ENCODE results near the gene PNMA8C.
"Not testable (repeated sequence)": the region's sequence is repeated elsewhere in the genome, so short reads cannot be mapped to it uniquely, and the experiment has no call there.

PNMA8C gene

DNA sequence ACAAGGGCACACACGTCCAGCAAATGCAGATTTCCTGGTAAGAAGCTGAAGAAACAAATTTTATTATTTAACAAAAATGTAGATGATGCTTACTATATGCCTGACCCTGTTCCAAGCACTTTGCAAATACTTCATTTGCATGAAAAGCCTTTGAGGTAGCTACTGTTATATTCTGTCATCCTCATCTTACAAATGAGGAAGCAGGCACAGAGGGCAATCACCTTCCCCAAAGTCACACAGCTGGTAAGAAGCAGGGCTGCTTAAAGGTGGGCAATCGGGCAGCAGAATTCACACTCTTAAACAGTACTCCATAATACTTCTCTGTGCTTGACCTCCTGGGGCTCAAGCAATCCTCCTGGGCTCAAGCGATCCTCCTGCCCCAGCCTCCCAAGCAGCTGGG lies 18.3 kb upstream of the PNMA8C start:
- DNase-seq (ENCODE audit: low spot score) = no peak

DNA sequence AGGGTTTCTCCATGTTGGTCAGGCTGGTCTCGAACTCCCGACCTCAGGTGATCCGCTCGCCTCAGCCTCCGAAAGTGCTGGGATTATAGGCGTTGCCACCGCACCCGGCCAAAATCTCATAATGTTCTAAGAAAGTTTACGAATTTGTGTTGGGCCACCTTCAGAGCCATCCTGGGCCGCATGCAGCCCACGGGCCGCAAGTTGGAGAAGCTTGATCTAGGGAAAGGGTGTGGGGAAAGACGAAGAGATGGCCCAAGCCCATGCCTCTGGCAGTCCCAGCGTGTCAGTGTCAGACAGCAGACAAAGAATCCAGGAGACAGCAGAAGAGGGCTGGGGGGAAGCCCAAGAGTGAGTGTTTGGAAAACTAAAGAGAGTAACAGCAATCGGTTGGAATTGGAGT lies 17.3 kb upstream of the PNMA8C start:
- no peak for DNase-seq (ENCODE audit: low spot score)

DNA sequence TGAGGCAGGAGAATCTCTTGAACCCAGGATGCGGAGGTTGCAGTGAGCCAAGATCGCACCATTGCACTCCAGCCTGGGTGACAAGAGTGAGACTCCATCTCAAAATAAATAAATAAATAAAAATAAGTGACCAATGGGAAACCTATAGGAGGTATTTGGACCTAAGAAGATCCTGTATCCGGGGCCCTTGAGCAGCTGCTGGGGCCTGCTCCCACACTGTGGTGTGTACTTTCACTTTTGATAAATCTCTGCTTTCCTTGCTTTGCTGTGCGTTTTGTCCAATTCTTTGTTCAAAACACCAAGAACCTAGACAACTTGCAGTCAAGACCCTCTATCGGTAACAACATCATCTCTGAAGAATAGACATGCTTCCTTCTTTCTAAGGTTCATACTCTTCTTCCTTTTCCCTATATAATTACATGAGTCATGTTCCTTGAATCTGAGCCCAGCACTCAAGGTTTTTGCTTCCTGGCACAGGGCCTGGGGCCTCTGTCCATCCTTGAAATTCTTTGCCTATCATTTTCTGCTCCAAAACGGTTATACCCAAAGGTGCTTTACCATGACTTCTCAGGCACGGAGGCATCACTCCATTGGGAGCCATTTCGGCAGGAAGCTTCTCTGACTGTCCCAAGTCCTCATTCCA lies 14.2 kb upstream of the PNMA8C start:
- DNase-seq (ENCODE audit: low spot score) = no peak

DNA sequence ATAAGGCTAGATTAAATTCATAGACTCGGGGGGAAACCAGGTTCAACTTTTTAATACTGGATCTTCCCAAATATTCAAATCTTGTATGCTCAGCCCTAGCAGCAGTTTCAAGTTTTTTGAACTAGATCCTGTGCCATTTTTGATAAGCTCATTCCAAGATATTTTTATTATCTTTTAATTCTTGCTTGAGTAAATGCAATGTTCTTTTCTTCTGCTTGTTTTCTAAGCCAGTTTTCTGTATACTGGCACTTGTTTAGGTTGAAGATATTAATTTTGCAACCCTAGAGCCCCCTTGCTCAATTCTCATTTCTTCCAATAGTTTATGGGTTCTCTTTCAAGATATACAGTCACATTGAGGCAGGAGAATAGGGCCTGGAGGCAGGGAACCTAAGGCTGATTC lies 13.1 kb upstream of the PNMA8C start:
- DNase-seq (ENCODE audit: low spot score) = no peak

- DNase-seq (ENCODE audit: low spot score) = not testable (repeated sequence)
These were observed 7.0 kb upstream of the PNMA8C start for GRCh38 chr19:46435689-46436088.

GRCh38 chr19:46435009-46435408 lies 6.3 kb upstream of the PNMA8C start:
- no peak for DNase-seq (ENCODE audit: low spot score)

GRCh38 chr19:46433470-46433869 lies 4.7 kb upstream of the PNMA8C start:
- not testable (repeated sequence) for DNase-seq (ENCODE audit: low spot score)

GRCh38 chr19:46431824-46432223 lies 3.1 kb upstream of the PNMA8C start:
- DNase-seq (ENCODE audit: low spot score) = no peak

- no peak for DNase-seq (ENCODE audit: low spot score)
These were observed 1.3 kb upstream of the PNMA8C start for GRCh38 chr19:46429999-46430398.

GRCh38 chr19:46427518-46428045 lies 1.2 kb downstream of the PNMA8C start:
- DNase-seq (ENCODE audit: low spot score) = no peak

- DNase-seq (ENCODE audit: low spot score) = no peak
These were observed 2.1 kb downstream of the PNMA8C start for GRCh38 chr19:46426506-46427162.

DNA sequence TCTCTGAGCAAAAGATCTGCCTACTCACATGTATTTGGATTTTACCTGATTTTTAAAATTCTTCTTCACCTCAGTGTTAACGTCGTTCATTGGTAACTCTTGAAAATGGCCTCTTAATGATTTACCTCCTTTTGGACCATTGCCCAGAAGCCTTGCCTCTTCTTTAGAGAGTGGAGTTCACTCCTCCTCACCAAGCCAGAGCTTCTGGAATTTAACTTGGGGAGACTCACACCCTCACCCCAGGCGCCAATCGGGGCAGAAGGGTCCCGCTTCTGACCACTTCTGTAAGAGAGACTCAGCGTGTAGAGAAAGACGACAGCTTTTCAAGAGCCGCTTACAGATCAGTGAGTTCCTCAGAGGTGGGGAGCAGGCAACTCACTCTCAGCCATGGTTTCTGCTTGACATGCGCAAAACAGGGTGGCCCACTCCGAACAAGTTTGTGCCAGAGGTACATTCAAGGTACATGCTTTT lies 2.7 kb downstream of the PNMA8C start:
- no peak for DNase-seq (ENCODE audit: low spot score)

GRCh38 chr19:46423188-46423587 lies 5.5 kb downstream of the PNMA8C start:
- DNase-seq (ENCODE audit: low spot score) = no peak

GRCh38 chr19:46422344-46422743 lies 6.4 kb downstream of the PNMA8C start:
- DNase-seq (ENCODE audit: low spot score) = no peak

DNA sequence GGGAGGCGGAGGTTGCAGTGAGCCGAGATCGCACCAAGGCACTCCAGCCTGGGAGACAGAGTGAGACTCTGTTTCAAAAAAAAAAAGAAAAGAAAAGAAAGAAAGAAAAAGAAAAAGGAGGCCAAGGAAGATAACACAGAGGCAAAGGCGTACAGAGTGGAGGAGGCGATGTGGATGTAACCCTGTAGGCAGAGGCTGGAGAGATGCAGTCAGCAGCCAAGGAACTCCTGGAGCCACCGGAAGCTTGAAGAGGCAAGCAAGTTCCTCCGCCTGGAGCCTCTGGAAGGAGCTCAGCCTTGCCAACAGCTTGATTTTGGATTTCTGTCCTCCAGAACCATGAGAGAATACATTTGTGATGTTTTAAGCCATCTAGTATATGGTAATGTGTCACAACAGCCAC lies 8.7 kb downstream of the PNMA8C start:
- no peak for DNase-seq (ENCODE audit: low spot score)

- DNase-seq (ENCODE audit: low spot score) = not testable (repeated sequence)
These were observed 12.7 kb downstream of the PNMA8C start for GRCh38 chr19:46415804-46416709.

GRCh38 chr19:46414899-46415298 lies 13.8 kb downstream of the PNMA8C start:
- not testable (repeated sequence) for DNase-seq (ENCODE audit: low spot score)

- no peak for DNase-seq (ENCODE audit: low spot score)
These were observed 15.3 kb downstream of the PNMA8C start, which contains the start of gene CCDC8 for GRCh38 chr19:46413262-46414031. Gene CCDC8, minus strand, starts transcription at chr19:46413564. Its CDS starts 754 bp downstream, at chr19:46412810.

- no peak for DNase-seq (ENCODE audit: low spot score)
These were observed 16.0 kb downstream of the PNMA8C start for GRCh38 chr19:46412650-46413261.

- DNase-seq (ENCODE audit: low spot score) = no peak
These were observed 16.6 kb downstream of the PNMA8C start for GRCh38 chr19:46411925-46412649.
